NCI-H748 (cell line): ENCODE results near the gene CCK.

Experiments used
- DNase-seq: peaks from one replicate; lab custom pipeline; 2025; ENCODE audit not compliant: unreplicated experiment; lab: John Stamatoyannopoulos, UW

Gene CCK

GRCh38 chr3:42226470-42227425 is 39.2 kb downstream of the CCK start:
- no peak for DNase-seq

- no peak for DNase-seq
Measured at GRCh38 chr3:42225486-42226363, 40.3 kb downstream of the CCK start.

GRCh38 chr3:42224658-42225421 is 41.1 kb downstream of the CCK start:
- no peak for DNase-seq

DNA sequence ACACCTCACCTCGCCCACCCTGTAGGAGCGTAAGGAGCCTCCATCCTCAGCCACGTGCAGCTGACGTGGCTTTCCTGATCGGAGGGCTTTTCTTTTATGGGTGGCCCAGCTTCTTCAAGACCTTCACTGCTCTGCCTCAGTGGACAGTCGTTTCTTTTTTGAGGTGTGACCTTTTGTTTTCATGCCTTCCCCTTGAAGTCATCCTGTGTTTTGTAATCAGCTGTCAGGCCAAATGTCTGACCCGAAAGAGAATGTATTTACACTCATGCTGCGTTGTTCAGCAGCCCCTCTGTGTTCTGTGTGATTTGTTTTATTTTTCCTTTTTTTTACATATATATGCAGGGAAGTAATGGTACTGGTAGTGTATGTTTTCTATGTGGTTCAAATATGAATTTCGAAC is 41.8 kb downstream of the CCK start:
- DNase-seq = no peak

GRCh38 chr3:42222942-42223693 is 42.9 kb downstream of the CCK start:
- no peak for DNase-seq

- DNase-seq = no peak
Measured at GRCh38 chr3:42220436-42221121, 45.4 kb downstream of the CCK start.

- no peak for DNase-seq
Measured at GRCh38 chr3:42216931-42217333, 49.1 kb downstream of the CCK start.

DNA sequence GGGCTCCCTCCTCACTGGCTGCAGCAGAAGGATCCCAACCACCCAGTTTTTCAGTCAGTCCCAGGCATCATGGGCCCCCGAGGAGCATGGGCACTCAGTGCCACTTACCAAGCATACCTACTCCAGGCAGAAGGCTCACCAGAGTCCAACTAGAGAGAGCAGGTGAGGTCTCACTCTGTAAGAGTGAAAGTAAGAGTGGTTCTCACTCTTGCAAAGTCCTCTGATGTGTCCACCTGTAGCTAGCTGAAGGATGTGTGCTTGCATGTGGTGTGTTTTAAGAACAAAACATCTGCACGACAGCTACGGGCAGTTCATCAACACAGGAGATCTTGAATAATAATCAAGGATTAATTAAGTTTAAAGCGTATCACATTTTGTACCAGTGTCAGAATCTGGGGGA is 49.7 kb downstream of the CCK start:
- DNase-seq = no peak

- DNase-seq = no peak
Measured at GRCh38 chr3:42214565-42215283, 51.3 kb downstream of the CCK start.

- DNase-seq = no peak
Measured at GRCh38 chr3:42214064-42214463, 51.9 kb downstream of the CCK start.

- no peak for DNase-seq
Measured at GRCh38 chr3:42213417-42213816, 52.6 kb downstream of the CCK start.

DNA sequence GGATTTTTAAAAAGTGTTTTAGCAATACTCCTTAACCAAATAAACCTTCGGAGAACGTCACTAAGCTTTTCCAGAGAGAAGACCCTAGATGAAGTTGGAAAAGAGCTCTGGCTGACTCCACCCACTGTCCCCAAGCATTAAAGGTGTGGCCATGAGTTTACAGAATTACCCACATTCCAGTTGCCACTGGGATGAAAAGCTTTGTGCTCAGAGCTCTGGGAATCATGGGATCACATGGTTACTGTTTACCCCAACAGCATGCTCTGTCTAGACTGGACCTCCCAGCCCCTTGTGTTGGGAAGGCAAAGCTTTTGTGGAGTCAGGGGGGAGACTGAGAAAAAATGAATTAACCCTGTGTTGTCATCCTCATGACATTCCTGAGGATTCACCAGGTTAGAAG is 55.3 kb downstream of the CCK start:
- DNase-seq = no peak

GRCh38 chr3:42209917-42210316 is 56.1 kb downstream of the CCK start:
- DNase-seq = no peak
